HG03139 (cell line): ENCODE measurements around the gene SPECC1.
"Not testable (repeated sequence)": the region's sequence is repeated elsewhere in the genome, so short reads cannot be mapped to it uniquely, and the experiment has no call there.

Source experiments
- ATAC-seq: cut with Tn5 transposase; IDR thresholded peaks from one replicate; pipeline ENCODE4 v1.9.1; 2021; ENCODE audit not compliant: unreplicated experiment

The SPECC1 gene

GRCh38 chr17:20302246-20302917 is 293.2 kb downstream of the SPECC1 start:
- no peak for ATAC-seq

- no peak for ATAC-seq
Observed at GRCh38 chr17:20304961-20305360, 295.8 kb downstream of the SPECC1 start.

GRCh38 chr17:20306924-20307323 is 297.8 kb downstream of the SPECC1 start:
- no peak for ATAC-seq

GRCh38 chr17:20307326-20307910 is 298.3 kb downstream of the SPECC1 start:
- no peak for ATAC-seq

GRCh38 chr17:20310481-20310880 is 301.3 kb downstream of the SPECC1 start:
- ATAC-seq, result no peak

- no peak for ATAC-seq
Observed at GRCh38 chr17:20313306-20313705, 304.1 kb downstream of the SPECC1 start.

- ATAC-seq, result no peak
Observed at GRCh38 chr17:20313891-20314290, 304.7 kb downstream of the SPECC1 start.

- no peak for ATAC-seq
Observed at GRCh38 chr17:20314834-20315233, 305.7 kb downstream of the SPECC1 start.

GRCh38 chr17:20315311-20315710 is 306.2 kb downstream of the SPECC1 start:
- no peak for ATAC-seq

- no peak for ATAC-seq
Observed at GRCh38 chr17:20315821-20316220, 306.7 kb downstream of the SPECC1 start.

- peak; percentile 67 for ATAC-seq
Observed at GRCh38 chr17:20320535-20321229, 311.5 kb downstream of the SPECC1 start.

- not testable (repeated sequence) for ATAC-seq
Observed at GRCh38 chr17:20321357-20321756, 312.2 kb downstream of the SPECC1 start.

GRCh38 chr17:20327739-20328138 is 318.6 kb downstream of the SPECC1 start:
- not testable (repeated sequence) for ATAC-seq

- ATAC-seq, result not testable (repeated sequence)
Observed at GRCh38 chr17:20351405-20351804, 342.2 kb downstream of the SPECC1 start.

GRCh38 chr17:20352567-20352966 is 343.4 kb downstream of the SPECC1 start:
- not testable (repeated sequence) for ATAC-seq

GRCh38 chr17:20363846-20364245 is 354.7 kb downstream of the SPECC1 start:
- ATAC-seq, result not testable (repeated sequence)
